Urinary bladder (tissue), 4 donors: Measurements from ENCODE around the gene ATXN7L1. TPM values are rescaled to one million over a fixed set of nuclear protein-coding genes. Genes with fewer than 3 reads are reported as not detected.
"Not testable (repeated sequence)": the region's sequence is repeated elsewhere in the genome, so short reads cannot be mapped to it uniquely, and the experiment has no call there.

ENCODE experiments used
- DNase-seq: peaks from one replicate; pipeline ENCODE4 v3.0.0-alpha.2; 2015; ENCODE audit errors: extremely low spot score
- H3K27ac ChIP-seq: one replicate; pipeline ENCODE4 v1.5.1; 2013; ENCODE audit warnings: low read depth, mild to moderate bottlenecking, moderate library complexity
- H3K36me3 ChIP-seq: one replicate; pipeline ENCODE4 v1.6.1; 2013; ENCODE audit warnings: mild to moderate bottlenecking, moderate library complexity; ENCODE audit not compliant: insufficient read depth
- H3K4me1 ChIP-seq: one replicate; pipeline ENCODE4 v1.6.1; 2013; ENCODE audit warnings: mild to moderate bottlenecking, moderate library complexity; ENCODE audit not compliant: insufficient read depth
- H3K4me3 ChIP-seq: one replicate; pipeline ENCODE4 v1.5.1; 2013; ENCODE audit warnings: low read depth, low read length
- WGBS: extraction: QIAGEN DNeasy Blood & Tissue Kit; methylation state at CpG from one replicate; pipeline ENCODE4 v1.1.7; 2013; 5-methylcytosine and 5-hydroxymethylcytosine counted together
- polyA plus RNA-seq: library from polyadenylated mRNA; stranded (reverse); fragments of 200-250 nt; gene quantifications from one replicate; pipeline ENCODE4 v1.2.3, GENCODE V29; 2013
- total RNA-seq: library from RNA; depleted of rRNA; stranded (reverse); fragments of >200 nt; gene quantifications from one replicate; pipeline ENCODE4 v1.2.3, GENCODE V29; 2014
- donor health status: healthy with polysubstance abuse.
- donor health status: healthy.

Gene ATXN7L1
- total and polyA plus RNA-seq, 2 donors = 7.1 to 19.3 TPM

GRCh38 chr7:105862276-105862675 lies 14.1 kb downstream of the ATXN7L1 start:
- Histone ChIP-seq H3K4me1 (no peaks in the 10 kb centered on the region), H3K4me3 (no peak overlapping the region), H3K36me3 (no peaks in the 10 kb centered on the region), H3K27ac (no peak overlapping the region)
- WGBS = 93% methylated on average over 5 of the region's 5 CpGs
- DNase-seq = no peak

GRCh38 chr7:105861224-105861623 lies 15.2 kb downstream of the ATXN7L1 start:
- no peak overlapping the region for H3K27ac ChIP-seq
- no peak overlapping the region for H3K4me3 ChIP-seq
- WGBS = 71% methylated on average over 5 of the region's 5 CpGs
- DNase-seq = no peak
- H3K4me1 ChIP-seq = no peaks in the 10 kb centered on the region
- no peaks in the 10 kb centered on the region for H3K36me3 ChIP-seq

- 97% methylated on average over 8 of the region's 8 CpGs for WGBS
- H3K36me3 ChIP-seq = no peaks in the 10 kb centered on the region
- H3K27ac ChIP-seq = no peak overlapping the region
- DNase-seq = no peak
- H3K4me3 ChIP-seq = no peak overlapping the region
- no peaks in the 10 kb centered on the region for H3K4me1 ChIP-seq
Observed at GRCh38 chr7:105860793-105861192, 15.6 kb downstream of the ATXN7L1 start.

GRCh38 chr7:105857009-105857952 lies 19.1 kb downstream of the ATXN7L1 start:
- 85% methylated on average over 2 of the region's 2 CpGs for WGBS
- Histone ChIP-seq H3K4me3 (no peak overlapping the region), H3K4me1 (no peaks in the 10 kb centered on the region), H3K27ac (no peak overlapping the region), H3K36me3 (no peaks in the 10 kb centered on the region)
- no peak for DNase-seq

GRCh38 chr7:105854498-105854897 lies 21.9 kb downstream of the ATXN7L1 start:
- no peaks in the 10 kb centered on the region for H3K4me1 ChIP-seq
- H3K27ac ChIP-seq = no peak overlapping the region
- no peaks in the 10 kb centered on the region for H3K36me3 ChIP-seq
- H3K4me3 ChIP-seq = no peak overlapping the region
- DNase-seq = no peak

- no peak for DNase-seq
- Histone ChIP-seq H3K27ac (no peak overlapping the region), H3K4me3 (no peak overlapping the region), H3K4me1 (no peaks in the 10 kb centered on the region), H3K36me3 (no peaks in the 10 kb centered on the region)
- WGBS = 24% methylated on average over 17 of the region's 17 CpGs
Observed at GRCh38 chr7:105853931-105854419, 22.4 kb downstream of the ATXN7L1 start.

GRCh38 chr7:105851064-105851463 lies 25.3 kb downstream of the ATXN7L1 start:
- 86% methylated on average over 5 of the region's 5 CpGs for WGBS
- Histone ChIP-seq H3K36me3 (no peaks in the 10 kb centered on the region), H3K4me3 (no peak overlapping the region), H3K4me1 (no peaks in the 10 kb centered on the region), H3K27ac (no peak overlapping the region)
- DNase-seq = no peak

- DNase-seq = no peak
- Histone ChIP-seq H3K4me1 (no peaks in the 10 kb centered on the region), H3K36me3 (no peaks in the 10 kb centered on the region), H3K27ac (no peak overlapping the region), H3K4me3 (no peak overlapping the region)
- 88% methylated on average over 6 of the region's 6 CpGs for WGBS
Observed at GRCh38 chr7:105849122-105849855, 27.1 kb downstream of the ATXN7L1 start.

- DNase-seq = no peak
- Histone ChIP-seq H3K4me1 (no peaks in the 10 kb centered on the region), H3K36me3 (no peaks in the 10 kb centered on the region), H3K27ac (no peak overlapping the region), H3K4me3 (no peak overlapping the region)
- WGBS = 93% methylated on average over 1 of the region's 1 CpG
Observed at GRCh38 chr7:105846404-105846803, 30.0 kb downstream of the ATXN7L1 start.

GRCh38 chr7:105844681-105845080 lies 31.7 kb downstream of the ATXN7L1 start:
- H3K27ac ChIP-seq, H3K36me3 ChIP-seq, H3K4me1 ChIP-seq, DNase-seq, H3K4me3 ChIP-seq: not testable (repeated sequence)
- WGBS = 94% methylated on average over 5 of the region's 5 CpGs

- H3K27ac ChIP-seq = no peak overlapping the region
- no peaks in the 10 kb centered on the region for H3K36me3 ChIP-seq
- H3K4me1 ChIP-seq = no peaks in the 10 kb centered on the region
- WGBS = 86% methylated on average over 3 of the region's 3 CpGs
- H3K4me3 ChIP-seq = no peak overlapping the region
- no peak for DNase-seq
Observed at GRCh38 chr7:105841866-105842265, 34.5 kb downstream of the ATXN7L1 start.

- DNase-seq = no peak
- Histone ChIP-seq H3K4me1 (no peaks in the 10 kb centered on the region), H3K27ac (no peak overlapping the region), H3K36me3 (no peaks in the 10 kb centered on the region), H3K4me3 (no peak overlapping the region)
- WGBS = 80% methylated on average over 8 of the region's 8 CpGs
Observed at GRCh38 chr7:105840981-105841749, 35.2 kb downstream of the ATXN7L1 start.

- H3K4me1 ChIP-seq = no peaks in the 10 kb centered on the region
- H3K27ac ChIP-seq = no peak overlapping the region
- H3K36me3 ChIP-seq = no peaks in the 10 kb centered on the region
- no peak overlapping the region for H3K4me3 ChIP-seq
- no peak for DNase-seq
- 61% methylated on average over 2 of the region's 2 CpGs for WGBS
Observed at GRCh38 chr7:105839266-105839665, 37.1 kb downstream of the ATXN7L1 start.
